GM12874 (cell line): Measurements from ENCODE around the gene TMEM52B.

Experiments
- TF ChIP-seq, protein P1 (sequence below): IDR thresholded peaks from 2 replicates; pipeline ENCODE4 v1.5.1; 2011; ENCODE audit warnings: low read depth, mild to moderate bottlenecking, control low read depth, low read length, moderate library complexity; ENCODE audit not compliant: insufficient read depth

Gene TMEM52B

DNA sequence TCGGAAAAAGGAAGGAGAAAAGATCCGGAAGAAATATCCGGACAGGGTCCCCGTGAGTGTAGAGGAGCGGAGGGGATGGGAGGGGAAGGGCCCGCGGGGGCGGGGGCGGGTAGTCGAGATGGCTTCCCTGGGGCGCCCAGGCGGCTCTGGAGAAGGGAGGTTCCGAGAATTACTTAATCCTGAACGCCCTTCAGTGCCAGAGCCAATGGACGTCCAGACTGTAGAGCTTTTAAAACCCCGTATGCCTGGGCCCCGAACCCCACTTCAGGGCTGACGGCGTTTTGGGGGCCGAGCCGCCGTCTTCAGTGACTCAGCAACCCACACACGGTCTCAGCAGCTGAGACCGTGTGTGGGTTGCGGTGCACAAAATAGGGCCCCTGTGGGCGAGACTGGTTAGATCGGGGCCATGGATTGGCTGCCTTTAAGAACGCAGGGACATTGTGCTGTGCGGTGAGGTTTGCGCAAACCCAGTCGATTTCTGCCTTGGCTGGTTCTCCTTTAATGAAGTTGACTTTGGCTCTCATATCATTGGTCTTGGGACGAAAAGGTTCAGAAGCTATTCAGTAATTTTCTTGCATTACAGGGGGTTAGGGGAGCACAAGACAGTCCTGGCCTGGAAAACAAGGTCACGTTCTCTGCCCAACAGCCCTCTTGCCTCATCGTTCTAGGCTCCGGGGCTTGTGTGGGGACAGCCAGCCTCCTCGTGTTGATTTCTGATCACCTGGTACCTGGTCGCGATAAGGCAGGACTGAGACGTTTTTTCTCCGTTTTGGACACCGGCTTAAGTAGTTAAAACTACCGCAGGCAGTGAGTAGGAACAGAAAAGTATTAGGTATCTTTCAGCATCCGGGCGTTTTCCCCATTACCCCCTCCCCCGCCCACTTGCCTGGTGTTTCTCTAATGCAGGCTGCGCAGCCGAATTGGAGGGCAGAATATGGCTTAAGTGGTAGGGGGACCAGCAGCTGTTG, 34.6 kb downstream of the TMEM52B start:
- TF ChIP-seq, protein P1, sequence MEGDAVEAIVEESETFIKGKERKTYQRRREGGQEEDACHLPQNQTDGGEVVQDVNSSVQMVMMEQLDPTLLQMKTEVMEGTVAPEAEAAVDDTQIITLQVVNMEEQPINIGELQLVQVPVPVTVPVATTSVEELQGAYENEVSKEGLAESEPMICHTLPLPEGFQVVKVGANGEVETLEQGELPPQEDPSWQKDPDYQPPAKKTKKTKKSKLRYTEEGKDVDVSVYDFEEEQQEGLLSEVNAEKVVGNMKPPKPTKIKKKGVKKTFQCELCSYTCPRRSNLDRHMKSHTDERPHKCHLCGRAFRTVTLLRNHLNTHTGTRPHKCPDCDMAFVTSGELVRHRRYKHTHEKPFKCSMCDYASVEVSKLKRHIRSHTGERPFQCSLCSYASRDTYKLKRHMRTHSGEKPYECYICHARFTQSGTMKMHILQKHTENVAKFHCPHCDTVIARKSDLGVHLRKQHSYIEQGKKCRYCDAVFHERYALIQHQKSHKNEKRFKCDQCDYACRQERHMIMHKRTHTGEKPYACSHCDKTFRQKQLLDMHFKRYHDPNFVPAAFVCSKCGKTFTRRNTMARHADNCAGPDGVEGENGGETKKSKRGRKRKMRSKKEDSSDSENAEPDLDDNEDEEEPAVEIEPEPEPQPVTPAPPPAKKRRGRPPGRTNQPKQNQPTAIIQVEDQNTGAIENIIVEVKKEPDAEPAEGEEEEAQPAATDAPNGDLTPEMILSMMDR: no peak

DNA sequence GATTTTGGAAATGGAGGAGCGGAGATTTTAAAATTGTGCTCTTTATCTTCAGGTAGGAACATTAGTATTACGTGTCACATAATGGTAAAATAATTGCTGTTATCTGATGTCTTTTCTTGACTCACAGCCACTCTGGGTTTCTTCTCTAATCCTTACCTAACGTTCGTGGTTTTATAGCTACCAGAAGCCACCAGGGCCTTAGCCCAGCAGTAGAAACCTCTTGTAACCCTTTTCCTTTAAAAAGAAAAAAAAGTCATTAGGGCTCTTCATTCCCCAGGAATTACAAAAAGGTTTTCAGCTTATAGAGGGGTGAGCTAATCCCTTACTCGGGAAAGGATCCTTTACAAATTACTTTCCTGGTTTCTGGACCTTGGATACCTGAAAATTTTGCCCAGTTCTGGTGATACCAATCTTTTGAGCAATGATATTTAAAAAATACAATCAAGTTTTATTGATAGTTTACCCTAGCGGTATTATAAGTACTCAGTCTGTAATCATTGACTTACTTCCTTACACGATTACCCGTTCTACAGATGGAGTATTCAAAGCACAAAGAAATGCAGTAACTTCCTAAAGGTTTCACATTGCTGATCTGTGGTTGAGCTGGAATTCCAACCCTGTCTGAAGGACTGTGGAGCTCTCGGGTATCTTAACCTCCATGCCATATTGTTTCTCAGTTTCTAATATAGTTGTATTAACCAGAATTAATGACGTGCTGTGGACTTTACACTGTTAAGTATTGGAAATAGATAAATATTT, 35.5 kb downstream of the TMEM52B start:
- TF ChIP-seq, protein P1: no peak

DNA sequence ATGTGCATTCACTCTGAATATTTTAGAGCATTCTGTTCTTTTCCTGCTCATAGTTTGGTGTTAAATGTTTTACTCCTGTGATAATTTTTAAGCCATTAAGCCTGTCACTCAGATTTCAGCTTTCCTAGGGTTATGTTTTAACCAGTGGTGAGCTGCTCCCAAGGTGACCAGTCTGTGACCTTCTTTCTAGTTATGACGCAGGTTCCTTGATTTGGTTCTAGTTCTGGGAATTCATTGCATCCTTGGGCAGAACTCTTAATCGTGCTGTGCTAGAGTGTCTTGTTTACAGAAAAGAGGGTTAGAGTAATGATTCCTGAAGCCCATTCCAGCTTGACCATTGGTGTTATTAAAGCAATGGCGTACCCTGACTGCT, 36.0 kb downstream of the TMEM52B start:
- TF ChIP-seq, protein P1: no peak

DNA sequence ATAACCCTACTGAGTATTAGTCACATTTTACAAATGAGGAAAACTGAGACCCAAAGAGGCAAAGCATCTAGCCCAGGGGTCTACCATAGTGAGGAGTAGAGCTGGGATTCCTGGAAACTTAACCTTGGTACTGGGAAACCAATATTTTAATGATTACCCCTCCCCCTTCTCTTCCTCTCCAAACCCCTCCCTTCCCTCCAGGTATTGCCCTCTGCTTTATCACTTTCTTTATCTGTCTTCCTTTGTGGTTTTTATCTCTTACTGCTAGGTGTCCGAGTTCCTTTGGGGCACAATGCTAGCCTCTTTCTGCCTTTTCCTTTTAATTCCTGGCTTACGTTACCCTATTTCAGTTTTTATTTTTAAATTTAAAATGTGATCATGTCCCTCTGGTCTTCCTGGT, 36.6 kb downstream of the TMEM52B start:
- TF ChIP-seq, protein P1: no peak

DNA sequence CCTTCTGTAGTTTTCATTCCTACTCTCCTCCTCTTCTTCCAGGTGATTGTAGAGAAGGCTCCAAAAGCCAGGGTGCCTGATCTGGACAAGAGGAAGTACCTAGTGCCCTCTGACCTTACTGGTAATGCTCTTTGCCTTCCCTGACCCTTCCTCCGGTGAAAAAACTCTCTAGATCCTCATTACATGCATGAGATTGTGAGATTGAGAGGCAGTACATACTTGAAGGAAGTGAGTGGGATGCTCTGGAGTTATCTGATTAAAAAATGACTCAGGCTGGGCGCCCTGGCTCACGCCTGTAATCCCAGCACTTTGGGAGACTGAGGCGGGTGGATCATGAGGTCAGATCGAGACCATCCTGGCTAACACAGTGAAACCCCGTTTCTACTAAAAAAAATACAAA, 39.2 kb downstream of the TMEM52B start:
- TF ChIP-seq, protein P1: no peak

DNA sequence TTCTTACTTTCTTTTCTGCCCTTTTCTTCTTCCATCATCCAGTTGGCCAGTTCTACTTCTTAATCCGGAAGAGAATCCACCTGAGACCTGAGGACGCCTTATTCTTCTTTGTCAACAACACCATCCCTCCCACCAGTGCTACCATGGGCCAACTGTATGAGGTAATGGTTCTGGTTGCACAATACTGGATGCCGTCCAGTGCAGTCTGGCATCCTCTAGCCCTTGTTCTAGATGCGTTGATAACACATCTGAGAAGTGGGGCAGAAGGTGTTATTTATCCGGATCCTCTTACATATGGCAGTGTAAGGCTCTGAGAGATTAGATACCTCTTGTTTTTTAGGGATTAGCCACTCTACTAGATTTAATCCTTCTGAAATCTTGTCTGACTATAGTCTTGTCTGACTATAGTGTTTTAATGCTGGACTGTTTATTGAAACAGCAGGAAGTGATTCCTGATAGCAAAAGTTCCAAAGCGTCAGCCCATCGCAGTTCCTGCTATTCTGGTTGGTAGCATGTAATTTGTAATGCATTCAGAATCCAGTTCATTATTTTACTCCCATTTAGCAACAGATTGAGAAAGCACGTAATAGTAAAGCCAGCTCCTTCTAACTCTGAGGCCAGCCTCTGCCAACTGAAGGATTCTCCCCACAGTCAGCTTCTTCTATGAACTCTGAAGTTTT, 41.7 kb downstream of the TMEM52B start:
- TF ChIP-seq, protein P1: no peak

DNA sequence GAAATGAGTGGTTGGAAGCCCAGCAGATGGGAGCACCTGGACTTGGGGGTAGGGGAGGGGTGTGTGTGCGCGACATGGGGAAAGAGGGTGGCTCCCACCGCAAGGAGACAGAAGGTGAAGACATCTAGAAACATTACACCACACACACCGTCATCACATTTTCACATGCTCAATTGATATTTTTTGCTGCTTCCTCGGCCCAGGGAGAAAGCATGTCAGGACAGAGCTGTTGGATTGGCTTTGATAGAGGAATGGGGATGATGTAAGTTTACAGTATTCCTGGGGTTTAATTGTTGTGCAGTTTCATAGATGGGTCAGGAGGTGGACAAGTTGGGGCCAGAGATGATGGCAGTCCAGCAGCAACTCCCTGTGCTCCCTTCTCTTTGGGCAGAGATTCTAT, 43.0 kb downstream of the TMEM52B start:
- TF ChIP-seq, protein P1: no peak
